Measurements from ENCODE around the gene CNTN5.

CNTN5 gene

DNA sequence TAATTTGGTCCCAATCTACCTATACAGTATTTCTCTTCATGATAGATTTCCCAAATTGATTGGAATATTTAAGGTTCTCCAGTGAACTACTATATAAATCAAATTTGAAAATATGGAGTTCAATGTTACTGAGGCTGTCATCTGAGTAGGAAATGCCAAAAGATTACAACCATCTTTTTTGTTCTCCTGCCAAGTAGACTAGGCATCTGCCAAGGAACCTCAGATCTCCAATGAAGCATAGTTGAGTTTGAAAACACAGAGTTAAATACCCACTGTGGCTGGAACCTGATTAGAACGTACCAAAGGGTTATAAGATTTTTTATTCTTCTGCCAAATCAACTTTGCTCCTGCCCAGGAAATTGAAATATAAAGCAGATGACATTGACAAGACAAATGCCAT is 330.9 kb downstream of the CNTN5 start:
- Histone ChIP-seq H3K9me3 (ENCODE audit: control insufficient read depth, insufficient read depth, low read length) (no peaks in the 10 kb centered on the region), H3K27me3 (ENCODE audit: control insufficient read depth, insufficient read depth, low read length) (no peaks in the 10 kb centered on the region), H3K4me3 (ENCODE audit: low read depth, low read length) (no peak overlapping the region), H3K4me1 (ENCODE audit: control insufficient read depth, insufficient read depth, low read length) (no peaks in the 10 kb centered on the region), H3K9ac (ENCODE audit: low read depth, low read length) (no peak overlapping the region), H3K36me3 (ENCODE audit: control insufficient read depth, insufficient read depth, low read length) (no peaks in the 10 kb centered on the region)

DNA sequence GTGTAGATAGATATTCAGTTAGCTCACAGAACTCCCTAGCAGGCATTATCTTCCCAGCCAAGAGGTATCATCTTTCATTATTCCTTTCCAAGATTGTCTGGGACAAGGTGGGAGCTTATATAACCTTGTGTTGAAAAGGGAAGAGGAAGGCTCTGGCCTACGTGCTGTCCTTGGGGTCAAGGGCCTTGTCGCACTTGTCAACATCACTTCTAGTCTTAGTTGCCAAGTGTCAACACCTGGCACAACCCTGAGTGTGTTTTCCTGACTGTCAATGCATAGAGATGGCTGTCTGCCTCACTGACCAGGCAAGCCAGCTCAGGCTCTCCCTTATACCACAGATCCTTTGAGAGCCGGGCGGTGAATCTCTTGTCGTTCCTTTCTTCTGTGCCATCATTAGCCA is 331.9 kb downstream of the CNTN5 start:
- no peak overlapping the region for H3K9ac ChIP-seq (ENCODE audit: low read depth, low read length)
- H3K27me3 ChIP-seq (ENCODE audit: control insufficient read depth, insufficient read depth, low read length), result no peaks in the 10 kb centered on the region
- H3K4me3 ChIP-seq (ENCODE audit: low read depth, low read length), result no peak overlapping the region
- no peaks in the 10 kb centered on the region for H3K4me1 ChIP-seq (ENCODE audit: control insufficient read depth, insufficient read depth, low read length)
- no peaks in the 10 kb centered on the region for H3K36me3 ChIP-seq (ENCODE audit: control insufficient read depth, insufficient read depth, low read length)
- no peaks in the 10 kb centered on the region for H3K9me3 ChIP-seq (ENCODE audit: control insufficient read depth, insufficient read depth, low read length)

DNA sequence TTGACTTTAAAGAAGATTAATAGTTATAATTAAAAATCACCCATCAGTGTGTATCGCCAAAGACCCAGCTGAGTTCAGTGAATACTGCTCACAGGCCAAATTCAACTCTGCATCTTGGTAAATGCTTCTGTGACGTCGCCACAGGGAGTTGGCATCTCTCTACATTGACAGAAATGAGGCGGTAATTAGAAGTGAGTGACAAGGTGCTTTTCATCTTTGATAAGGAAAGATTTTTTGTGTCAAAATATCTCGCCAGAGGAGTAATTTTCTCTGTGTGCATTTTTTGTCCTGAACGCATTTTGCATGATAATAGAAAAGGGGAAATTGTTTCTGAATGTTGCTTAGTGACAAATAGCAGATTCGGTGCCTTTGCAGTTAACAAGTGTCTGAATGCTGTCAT is 345.8 kb downstream of the CNTN5 start:
- Histone ChIP-seq H3K4me3 (ENCODE audit: low read depth, low read length) (no peak overlapping the region), H3K27me3 (ENCODE audit: control insufficient read depth, insufficient read depth, low read length) (no peaks in the 10 kb centered on the region), H3K9me3 (ENCODE audit: control insufficient read depth, insufficient read depth, low read length) (no peaks in the 10 kb centered on the region), H3K9ac (ENCODE audit: low read depth, low read length) (no peak overlapping the region), H3K4me1 (ENCODE audit: control insufficient read depth, insufficient read depth, low read length) (no peaks in the 10 kb centered on the region), H3K36me3 (ENCODE audit: control insufficient read depth, insufficient read depth, low read length) (no peaks in the 10 kb centered on the region)

DNA sequence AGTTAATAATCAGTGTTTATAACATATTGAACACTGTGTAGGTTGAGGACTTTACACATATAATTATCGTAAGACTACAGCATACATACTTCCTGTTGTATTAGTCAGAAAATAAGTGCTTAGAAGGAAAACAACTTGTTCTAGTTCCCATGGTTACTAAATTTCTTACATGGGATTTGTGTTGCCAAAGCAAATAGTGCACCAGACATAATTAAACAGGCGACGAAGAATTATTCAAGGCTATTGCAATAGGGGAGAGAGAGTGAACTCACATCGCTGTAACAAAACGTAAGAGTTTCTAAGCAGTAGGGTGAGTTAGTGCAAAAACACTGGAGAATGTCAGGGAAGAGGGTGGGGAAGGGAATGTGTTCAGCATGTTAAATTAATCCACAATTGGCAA is 347.8 kb downstream of the CNTN5 start:
- H3K9ac ChIP-seq (ENCODE audit: low read depth, low read length), result no peak overlapping the region
- H3K4me3 ChIP-seq (ENCODE audit: low read depth, low read length), result no peak overlapping the region
- no peaks in the 10 kb centered on the region for H3K9me3 ChIP-seq (ENCODE audit: control insufficient read depth, insufficient read depth, low read length)
- no peaks in the 10 kb centered on the region for H3K4me1 ChIP-seq (ENCODE audit: control insufficient read depth, insufficient read depth, low read length)
- no peaks in the 10 kb centered on the region for H3K27me3 ChIP-seq (ENCODE audit: control insufficient read depth, insufficient read depth, low read length)
- H3K36me3 ChIP-seq (ENCODE audit: control insufficient read depth, insufficient read depth, low read length), result no peaks in the 10 kb centered on the region

DNA sequence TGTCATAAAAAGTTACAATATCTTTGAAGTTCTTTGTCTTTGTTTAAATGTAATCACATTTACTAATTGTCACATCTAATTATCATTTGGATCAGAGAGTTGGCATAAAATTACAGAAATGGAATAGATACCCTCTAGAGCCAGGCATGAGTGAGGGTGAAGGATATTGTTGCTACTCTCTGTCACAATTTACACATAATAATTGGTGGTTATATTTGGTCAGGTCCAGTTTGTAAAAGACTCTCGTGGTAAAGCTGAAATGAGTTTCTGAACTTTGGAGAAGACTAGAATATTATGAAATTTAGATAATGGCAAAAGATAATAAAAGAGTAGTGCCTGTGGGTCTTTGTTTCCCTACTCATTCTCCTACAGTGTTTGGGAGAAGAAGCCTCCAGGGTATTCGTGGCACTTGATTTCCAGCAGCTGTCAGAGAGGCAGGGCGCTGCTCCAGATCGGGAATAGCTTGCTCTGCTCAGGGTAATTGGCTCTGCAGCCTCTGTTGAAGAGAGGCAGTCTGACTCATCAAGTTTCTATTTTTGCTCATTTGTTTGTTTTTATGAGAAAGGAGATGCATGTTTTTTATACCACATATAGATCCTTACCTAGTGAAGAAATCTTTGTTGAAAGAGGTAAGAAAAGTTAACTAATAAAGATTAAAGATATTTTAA is 349.9 kb downstream of the CNTN5 start:
- Histone ChIP-seq H3K36me3 (ENCODE audit: control insufficient read depth, insufficient read depth, low read length) (no peaks in the 10 kb centered on the region), H3K9me3 (ENCODE audit: control insufficient read depth, insufficient read depth, low read length) (no peaks in the 10 kb centered on the region), H3K9ac (ENCODE audit: low read depth, low read length) (no peak overlapping the region), H3K4me1 (ENCODE audit: control insufficient read depth, insufficient read depth, low read length) (no peaks in the 10 kb centered on the region), H3K27me3 (ENCODE audit: control insufficient read depth, insufficient read depth, low read length) (no peaks in the 10 kb centered on the region), H3K4me3 (ENCODE audit: low read depth, low read length) (no peak overlapping the region)

DNA sequence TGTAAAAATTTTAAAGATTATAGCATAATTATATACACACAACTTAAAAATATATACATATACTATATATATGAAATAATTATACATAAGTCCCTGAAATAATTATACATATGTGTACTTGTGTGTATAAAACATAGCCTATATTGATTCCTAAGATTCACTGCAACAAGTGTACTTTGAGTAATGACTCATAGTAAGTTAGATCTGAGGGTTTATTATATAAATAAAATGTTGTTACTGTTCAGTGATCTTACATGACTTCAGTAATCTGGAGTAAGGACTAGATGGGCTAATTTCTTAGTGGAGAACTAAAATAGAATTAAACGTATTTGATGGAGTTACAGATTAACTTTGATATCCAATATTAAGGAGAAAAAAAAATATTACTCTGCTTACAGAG is 350.5 kb downstream of the CNTN5 start:
- Histone ChIP-seq H3K4me1 (ENCODE audit: control insufficient read depth, insufficient read depth, low read length) (no peaks in the 10 kb centered on the region), H3K36me3 (ENCODE audit: control insufficient read depth, insufficient read depth, low read length) (no peaks in the 10 kb centered on the region), H3K9ac (ENCODE audit: low read depth, low read length) (no peak overlapping the region), H3K9me3 (ENCODE audit: control insufficient read depth, insufficient read depth, low read length) (no peaks in the 10 kb centered on the region), H3K4me3 (ENCODE audit: low read depth, low read length) (no peak overlapping the region), H3K27me3 (ENCODE audit: control insufficient read depth, insufficient read depth, low read length) (no peaks in the 10 kb centered on the region)

DNA sequence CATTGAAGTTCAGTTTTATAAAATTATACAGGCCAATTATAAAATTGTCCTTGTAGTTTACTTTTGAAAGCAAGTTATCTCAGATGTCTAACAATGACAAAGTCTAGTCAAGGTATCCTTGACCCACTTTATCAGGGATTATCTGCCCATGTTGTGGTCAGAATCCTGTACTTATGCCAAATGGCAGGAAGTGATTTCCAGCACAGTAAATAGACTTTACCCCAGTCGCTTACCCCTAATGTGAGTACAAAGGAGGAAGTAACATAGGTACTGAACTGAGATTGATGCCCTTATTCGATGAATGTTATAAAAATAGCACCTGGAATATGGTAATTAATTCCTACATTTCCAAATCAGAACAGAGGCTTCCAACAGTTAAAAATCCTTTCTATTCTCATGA is 355.7 kb downstream of the CNTN5 start:
- H3K9ac ChIP-seq (ENCODE audit: low read depth, low read length), result no peak overlapping the region
- no peaks in the 10 kb centered on the region for H3K27me3 ChIP-seq (ENCODE audit: control insufficient read depth, insufficient read depth, low read length)
- H3K36me3 ChIP-seq (ENCODE audit: control insufficient read depth, insufficient read depth, low read length), result no peaks in the 10 kb centered on the region
- no peaks in the 10 kb centered on the region for H3K9me3 ChIP-seq (ENCODE audit: control insufficient read depth, insufficient read depth, low read length)
- H3K4me1 ChIP-seq (ENCODE audit: control insufficient read depth, insufficient read depth, low read length), result no peaks in the 10 kb centered on the region
- H3K4me3 ChIP-seq (ENCODE audit: low read depth, low read length), result no peak overlapping the region

DNA sequence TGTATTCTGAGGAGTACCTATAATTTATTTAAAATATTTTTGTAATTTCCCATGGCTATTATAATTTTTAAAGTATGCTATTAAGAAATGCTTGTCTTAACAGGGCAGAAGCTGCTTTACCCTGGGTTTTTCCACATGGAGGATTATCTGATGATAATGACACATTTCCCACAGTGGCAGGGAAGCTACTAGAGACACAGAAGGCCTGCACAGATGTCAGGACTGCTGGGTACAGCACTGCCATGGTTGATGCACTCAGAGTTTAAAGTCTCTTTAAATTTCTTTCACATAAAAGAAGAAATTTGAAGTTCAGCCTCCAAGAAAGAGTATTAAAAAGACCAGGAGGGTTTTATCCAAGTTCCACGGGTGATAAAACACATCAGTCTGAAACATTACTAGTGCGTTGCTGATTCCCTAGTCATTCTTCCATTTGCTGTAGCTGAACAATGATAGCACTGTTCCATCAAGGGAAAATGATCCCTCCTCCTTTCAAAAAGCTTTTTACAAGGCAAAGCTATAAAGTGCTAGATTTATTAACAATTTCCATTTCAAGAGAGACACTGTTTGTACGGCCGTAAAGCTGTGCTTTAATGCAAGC is 363.0 kb downstream of the CNTN5 start:
- Histone ChIP-seq H3K9ac (ENCODE audit: low read depth, low read length) (no peak overlapping the region), H3K27me3 (ENCODE audit: control insufficient read depth, insufficient read depth, low read length) (no peaks in the 10 kb centered on the region), H3K4me3 (ENCODE audit: low read depth, low read length) (no peak overlapping the region), H3K4me1 (ENCODE audit: control insufficient read depth, insufficient read depth, low read length) (no peaks in the 10 kb centered on the region), H3K9me3 (ENCODE audit: control insufficient read depth, insufficient read depth, low read length) (no peaks in the 10 kb centered on the region), H3K36me3 (ENCODE audit: control insufficient read depth, insufficient read depth, low read length) (no peaks in the 10 kb centered on the region)

DNA sequence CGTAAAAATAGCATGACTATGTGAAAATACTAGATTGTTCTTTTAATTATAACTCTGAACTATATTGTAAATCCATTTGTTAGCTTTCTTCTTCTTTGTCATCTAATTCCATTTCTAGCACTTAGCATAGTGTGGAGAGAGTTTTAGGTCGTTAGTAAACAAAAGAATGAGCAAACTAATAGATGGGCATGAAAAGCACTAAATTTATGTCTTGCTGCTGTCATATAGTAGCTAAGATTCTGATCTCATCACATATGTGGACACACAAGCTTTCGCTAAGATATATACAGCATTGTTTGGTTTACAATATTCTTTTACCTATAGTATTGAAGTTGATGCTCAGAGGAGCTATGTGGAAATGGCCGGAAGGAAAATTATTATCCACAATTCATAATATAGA is 370.5 kb downstream of the CNTN5 start:
- H3K4me1 ChIP-seq (ENCODE audit: control insufficient read depth, insufficient read depth, low read length), result no peaks in the 10 kb centered on the region
- no peaks in the 10 kb centered on the region for H3K27me3 ChIP-seq (ENCODE audit: control insufficient read depth, insufficient read depth, low read length)
- H3K36me3 ChIP-seq (ENCODE audit: control insufficient read depth, insufficient read depth, low read length), result no peaks in the 10 kb centered on the region
- H3K4me3 ChIP-seq (ENCODE audit: low read depth, low read length), result no peak overlapping the region
- H3K9ac ChIP-seq (ENCODE audit: low read depth, low read length), result no peak overlapping the region
- H3K9me3 ChIP-seq (ENCODE audit: control insufficient read depth, insufficient read depth, low read length), result no peaks in the 10 kb centered on the region

DNA sequence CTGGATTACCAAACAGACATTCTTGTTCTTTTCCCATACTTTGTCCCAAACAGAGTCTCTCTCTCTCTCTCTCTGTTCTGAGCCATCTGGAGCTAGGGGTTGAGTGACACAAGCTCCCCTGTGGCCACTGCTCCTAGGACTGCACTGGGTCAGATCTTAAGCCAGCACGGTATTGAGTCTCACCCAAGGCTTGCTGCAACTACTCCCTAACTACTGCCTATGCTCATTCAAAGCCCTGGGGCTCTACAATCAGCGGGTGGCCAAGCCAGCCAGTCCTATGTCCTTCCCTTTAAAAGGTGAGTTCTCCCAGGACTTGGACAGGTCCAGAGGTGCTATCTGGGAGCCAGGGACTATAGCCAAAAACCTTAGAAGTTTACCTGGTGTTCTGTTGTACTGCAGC is 385.6 kb downstream of the CNTN5 start:
- Histone ChIP-seq H3K27me3 (ENCODE audit: control insufficient read depth, insufficient read depth, low read length) (no peaks in the 10 kb centered on the region), H3K9me3 (ENCODE audit: control insufficient read depth, insufficient read depth, low read length) (no peaks in the 10 kb centered on the region), H3K4me1 (ENCODE audit: control insufficient read depth, insufficient read depth, low read length) (no peaks in the 10 kb centered on the region), H3K36me3 (ENCODE audit: control insufficient read depth, insufficient read depth, low read length) (no peaks in the 10 kb centered on the region), H3K9ac (ENCODE audit: low read depth, low read length) (no peak overlapping the region), H3K4me3 (ENCODE audit: low read depth, low read length) (no peak overlapping the region)

DNA sequence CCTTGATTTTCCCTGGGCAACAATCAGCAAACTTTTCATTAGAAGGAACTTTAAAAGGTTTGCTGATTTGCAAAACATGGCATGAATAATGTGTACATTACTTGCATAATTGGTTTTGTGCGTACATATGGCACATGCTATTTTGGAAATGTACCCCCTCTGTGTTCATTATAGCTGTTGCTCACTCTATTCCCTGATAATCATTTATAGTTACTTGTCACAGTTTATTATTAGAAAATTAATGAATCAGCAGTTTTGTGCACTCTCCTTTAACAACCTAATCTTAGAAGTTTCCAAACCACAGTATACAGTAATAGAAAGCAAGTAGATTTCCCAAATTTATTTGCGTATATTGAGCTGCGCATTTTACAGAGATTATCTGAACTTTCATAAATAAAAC is 389.9 kb downstream of the CNTN5 start:
- H3K36me3 ChIP-seq (ENCODE audit: control insufficient read depth, insufficient read depth, low read length), result no peaks in the 10 kb centered on the region
- H3K4me1 ChIP-seq (ENCODE audit: control insufficient read depth, insufficient read depth, low read length), result no peaks in the 10 kb centered on the region
- H3K4me3 ChIP-seq (ENCODE audit: low read depth, low read length), result no peak overlapping the region
- no peaks in the 10 kb centered on the region for H3K9me3 ChIP-seq (ENCODE audit: control insufficient read depth, insufficient read depth, low read length)
- no peaks in the 10 kb centered on the region for H3K27me3 ChIP-seq (ENCODE audit: control insufficient read depth, insufficient read depth, low read length)
- H3K9ac ChIP-seq (ENCODE audit: low read depth, low read length), result no peak overlapping the region

DNA sequence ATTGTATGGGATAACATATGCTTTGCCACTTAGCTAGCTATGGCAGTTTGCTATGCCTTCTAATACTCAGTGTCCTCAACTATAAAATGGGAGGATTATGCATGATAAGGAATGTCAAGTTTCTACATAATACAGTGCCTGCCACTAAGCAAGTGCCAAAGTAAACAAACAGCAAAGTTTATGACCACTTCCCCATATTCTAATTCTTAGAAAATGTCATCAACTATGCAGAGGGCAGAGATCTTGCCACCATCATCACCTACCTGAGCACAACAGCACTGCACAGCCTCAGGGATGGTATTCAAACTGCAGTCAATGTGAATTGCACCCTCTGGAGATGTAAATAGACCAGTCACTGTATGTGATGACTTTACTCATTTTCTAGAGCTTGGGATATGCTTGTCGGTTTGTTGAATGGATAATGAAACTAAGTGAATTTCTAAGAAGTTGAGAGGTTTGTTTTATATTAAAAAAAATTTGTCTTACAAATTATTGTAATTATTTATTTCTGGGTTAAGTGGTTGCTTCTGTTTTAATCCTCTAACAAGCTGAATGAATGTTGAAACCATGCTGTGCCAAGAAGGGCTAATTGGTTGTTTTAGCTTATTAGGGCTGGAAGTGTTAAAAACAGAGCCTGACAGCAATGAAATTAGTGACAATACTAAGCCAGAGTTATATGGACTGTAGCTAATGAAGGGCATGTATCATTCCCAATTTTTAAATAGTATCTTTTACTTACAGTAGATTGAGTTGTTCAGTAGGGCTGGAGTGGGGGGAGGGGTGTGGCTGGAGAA is 398.4 kb downstream of the CNTN5 start:
- Histone ChIP-seq H3K4me3 (ENCODE audit: low read depth, low read length) (no peak overlapping the region), H3K9ac (ENCODE audit: low read depth, low read length) (no peak overlapping the region), H3K27me3 (ENCODE audit: control insufficient read depth, insufficient read depth, low read length) (no peaks in the 10 kb centered on the region), H3K9me3 (ENCODE audit: control insufficient read depth, insufficient read depth, low read length) (no peaks in the 10 kb centered on the region), H3K36me3 (ENCODE audit: control insufficient read depth, insufficient read depth, low read length) (no peaks in the 10 kb centered on the region), H3K4me1 (ENCODE audit: control insufficient read depth, insufficient read depth, low read length) (peaks cover 38% of the 10 kb centered on the region)
